Small intestine (tissue), 7 donors: Measurements from ENCODE around the gene EPN2. TPM values are rescaled to one million over a fixed set of nuclear protein-coding genes. Genes with fewer than 3 reads are reported as not detected.

ENCODE experiments used
- DNase-seq, 2 donors: peaks; one replicate each; pipeline versions ENCODE4 v3.0.0 to v3.0.0-alpha.2; 2013
- FAIRE-seq: peaks from 2 replicates; lab custom pipeline; 2012; peaks lifted over from hg19 to GRCh38; lab: Jason Lieb, UNC
- H3K27ac ChIP-seq, 3 donors: one replicate each; pipeline ENCODE4 v1.5.1; 2013; ENCODE audit warnings: low read length in 2 of 3, mild to moderate bottlenecking in 2 of 3, control low read depth in 1 of 3, inconsistent platforms in 1 of 3, low read depth in 1 of 3, moderate library complexity in 1 of 3
- H3K27me3 ChIP-seq, 3 donors: one replicate each; pipeline ENCODE4 v1.6.1; 2013; ENCODE audit warnings: low read length in 3 of 3, inconsistent platforms in 1 of 3; ENCODE audit not compliant: control insufficient read depth in 3 of 3, insufficient read depth in 3 of 3
- H3K36me3 ChIP-seq, 3 donors: one replicate each; pipeline ENCODE4 v1.6.1; 2013; ENCODE audit warnings: low read length in 3 of 3, inconsistent platforms in 1 of 3, low read depth in 1 of 3, mild to moderate bottlenecking in 1 of 3, moderate library complexity in 1 of 3; ENCODE audit not compliant: control insufficient read depth in 3 of 3, insufficient read depth in 2 of 3
- H3K4me1 ChIP-seq, 3 donors: one replicate each; pipeline ENCODE4 v1.6.1; 2013; ENCODE audit warnings: low read length in 2 of 3, inconsistent platforms in 1 of 3, low read depth in 1 of 3, mild to moderate bottlenecking in 1 of 3, moderate library complexity in 1 of 3; ENCODE audit not compliant: control insufficient read depth in 3 of 3, insufficient read depth in 2 of 3
- H3K4me3 ChIP-seq, 3 donors: one replicate each; pipeline ENCODE4 v1.5.1; 2013; ENCODE audit warnings: low read length in 3 of 3, control low read depth in 1 of 3, inconsistent platforms in 1 of 3, low read depth in 1 of 3, mild to moderate bottlenecking in 1 of 3, moderate library complexity in 1 of 3
- H3K9me3 ChIP-seq, 2 donors: one replicate each; pipeline ENCODE4 v1.6.1; 2013; ENCODE audit warnings: low read depth in 1 of 2, low read length in 1 of 2; ENCODE audit not compliant: control insufficient read depth in 2 of 2, insufficient read depth in 1 of 2
- WGBS, 3 donors: extraction: QIAGEN DNeasy Blood & Tissue Kit; methylation state at CpG; one replicate each; pipeline ENCODE4 v1.1.7; 2013; 5-methylcytosine and 5-hydroxymethylcytosine counted together
- polyA plus RNA-seq, 4 donors: library from polyadenylated mRNA; stranded (reverse) in 3 of 4; unstranded in 1 of 4; fragments of 200-250 nt in 3 of 4; fragments of 120-200 nt in 1 of 4; gene quantifications; one replicate each; pipeline versions ENCODE4 v1.2.1 to v1.2.3, GENCODE V29; 2013
- donor health status: healthy with polysubstance abuse.
- donor health status: control.
- donor health status: control.
- donor health status: Bipolar disorder and iron deficiency.
- donor health status: healthy.

The EPN2 gene
- polyA plus RNA-seq, 4 donors: 4.2 to 23.7 (median 10.0) TPM

- H3K4me3 ChIP-seq: no peak overlapping the region
- no peak overlapping the region for H3K27ac ChIP-seq
- DNase-seq (no peak), FAIRE-seq (no peak)
- H3K4me1 ChIP-seq: peaks cover 0 to 72% (median 0%) of the 10 kb centered on the region in 3 donors
- peaks cover 0 to 8% of the 10 kb centered on the region in 2 donors for H3K9me3 ChIP-seq
- 80 to 86% (median 84%) methylated on average over 13 of the region's 13 CpGs for WGBS, 3 donors
- no peaks in the 10 kb centered on the region for H3K27me3 ChIP-seq
- peaks cover 0 to 52% (median 0%) of the 10 kb centered on the region in 3 donors for H3K36me3 ChIP-seq
Observed at GRCh38 chr17:19343671-19344151, 106.5 kb downstream of the EPN2 start.

- H3K36me3 ChIP-seq: peaks cover 0 to 53% (median 0%) of the 10 kb centered on the region in 3 donors
- H3K4me1 ChIP-seq: peaks cover 0 to 67% (median 0%) of the 10 kb centered on the region in 3 donors
- DNase-seq: no peak
- WGBS, 3 donors: 68 to 83% (median 74%) methylated on average over 36 to 40 of the region's 40 CpGs
- H3K27ac ChIP-seq: no peak overlapping the region
- H3K27me3 ChIP-seq: no peaks in the 10 kb centered on the region
- FAIRE-seq: no peak
- peaks cover 0 to 5% of the 10 kb centered on the region in 2 donors for H3K9me3 ChIP-seq
- H3K4me3 ChIP-seq: no peak overlapping the region
Observed at GRCh38 chr17:19344311-19345066, 107.3 kb downstream of the EPN2 start.

GRCh38 chr17:19345067-19345460 is 107.9 kb downstream of the EPN2 start:
- DNase-seq: no peak
- H3K27ac ChIP-seq: no peak overlapping the region
- peaks cover 0 to 52% (median 0%) of the 10 kb centered on the region in 3 donors for H3K36me3 ChIP-seq
- H3K4me1 ChIP-seq: peaks cover 0 to 66% (median 0%) of the 10 kb centered on the region in 3 donors
- peaks cover 0 to 5% of the 10 kb centered on the region in 2 donors for H3K9me3 ChIP-seq
- no peak for FAIRE-seq
- no peak overlapping the region for H3K4me3 ChIP-seq
- H3K27me3 ChIP-seq: no peaks in the 10 kb centered on the region
- 85 to 89% (median 88%) methylated on average over 7 of the region's 7 CpGs for WGBS, 3 donors

GRCh38 chr17:19345486-19346350 is 108.6 kb downstream of the EPN2 start:
- no peak for FAIRE-seq
- Histone ChIP-seq H3K9me3 (peaks cover 0 to 5% of the 10 kb centered on the region in 2 donors), H3K27ac (peak overlapping the region in 2 of 3 donors; percentile 15 to 76), H3K4me3 (no peak overlapping the region), H3K36me3 (peaks cover 0 to 52% (median 0%) of the 10 kb centered on the region in 3 donors), H3K4me1 (peaks cover 0 to 66% (median 0%) of the 10 kb centered on the region in 3 donors), H3K27me3 (no peaks in the 10 kb centered on the region)
- DNase-seq: peak in 1 of 2 donors; percentile 46
- 74 to 80% (median 77%) methylated on average over 13 of the region's 13 CpGs for WGBS, 3 donors

- no peak overlapping the region for H3K4me3 ChIP-seq
- peak overlapping the region in 2 of 3 donors; percentile 15 to 76 for H3K27ac ChIP-seq
- H3K9me3 ChIP-seq: peaks cover 0 to 5% of the 10 kb centered on the region in 2 donors
- H3K27me3 ChIP-seq: no peaks in the 10 kb centered on the region
- FAIRE-seq (no peak), DNase-seq (peak in 1 of 2 donors; percentile 71)
- WGBS, 3 donors: 68 to 86% (median 81%) methylated on average over 19 of the region's 19 CpGs
- peaks cover 0 to 47% (median 0%) of the 10 kb centered on the region in 3 donors for H3K36me3 ChIP-seq
- peaks cover 0 to 59% (median 0%) of the 10 kb centered on the region in 3 donors for H3K4me1 ChIP-seq
Observed at GRCh38 chr17:19346351-19347255, 109.4 kb downstream of the EPN2 start.

GRCh38 chr17:19347323-19348080 is 110.3 kb downstream of the EPN2 start:
- H3K27ac ChIP-seq: peak overlapping the region in 1 of 3 donors; percentile 76
- no peak overlapping the region for H3K4me3 ChIP-seq
- FAIRE-seq (no peak), DNase-seq (peak in 1 of 2 donors; percentile 24)
- H3K9me3 ChIP-seq: peaks cover 0 to 5% of the 10 kb centered on the region in 2 donors
- no peaks in the 10 kb centered on the region for H3K27me3 ChIP-seq
- peaks cover 0 to 50% (median 0%) of the 10 kb centered on the region in 3 donors for H3K4me1 ChIP-seq
- peaks cover 0 to 41% (median 0%) of the 10 kb centered on the region in 3 donors for H3K36me3 ChIP-seq
- 78 to 88% (median 81%) methylated on average over 13 of the region's 13 CpGs for WGBS, 3 donors

- peaks cover 0 to 37% (median 0%) of the 10 kb centered on the region in 3 donors for H3K36me3 ChIP-seq
- H3K27me3 ChIP-seq: no peaks in the 10 kb centered on the region
- 47 to 71% (median 65%) methylated on average over 9 of the region's 9 CpGs for WGBS, 3 donors
- H3K9me3 ChIP-seq: peaks cover 0 to 5% of the 10 kb centered on the region in 2 donors
- H3K27ac ChIP-seq: peak overlapping the region in 1 of 3 donors; percentile 76
- DNase-seq: peak in 1 of 2 donors; percentile 76
- peaks cover 0 to 48% (median 0%) of the 10 kb centered on the region in 3 donors for H3K4me1 ChIP-seq
- no peak for FAIRE-seq
- H3K4me3 ChIP-seq: no peak overlapping the region
Observed at GRCh38 chr17:19348081-19348650, 111.0 kb downstream of the EPN2 start.
